Skeletal muscle tissue (tissue), 4 donors: ENCODE measurements around the gene TRIM68. TPM values are rescaled to one million over a fixed set of nuclear protein-coding genes. Genes with fewer than 3 reads are reported as not detected.

Experiments used
- H3K27ac ChIP-seq: one replicate; pipeline ENCODE4 v1.7.0; 2013; ENCODE audit warnings: mild to moderate bottlenecking, low read depth, low read length, inconsistent platforms
- H3K27me3 ChIP-seq, 3 donors: one replicate each; pipeline ENCODE4 v1.7.0; 2013; ENCODE audit warnings: low read length in 3 of 3; ENCODE audit not compliant: control insufficient read depth in 3 of 3, insufficient read depth in 3 of 3
- H3K36me3 ChIP-seq, 3 donors: one replicate each; pipeline ENCODE4 v1.7.0; 2013; ENCODE audit warnings: low read length in 3 of 3; ENCODE audit not compliant: control insufficient read depth in 3 of 3, insufficient read depth in 3 of 3
- H3K4me1 ChIP-seq, 3 donors: one replicate each; pipeline ENCODE4 v1.7.0; 2013; ENCODE audit warnings: low read length in 3 of 3, mild to moderate bottlenecking in 3 of 3; ENCODE audit not compliant: control insufficient read depth in 3 of 3, insufficient read depth in 3 of 3
- H3K4me3 ChIP-seq, 3 donors: one replicate each; pipeline ENCODE4 v1.7.0; 2013; ENCODE audit warnings: low read length in 3 of 3
- H3K9ac ChIP-seq, 3 donors: one replicate each; pipeline ENCODE4 v1.7.0; 2013; ENCODE audit warnings: low read length in 3 of 3, mild to moderate bottlenecking in 3 of 3, moderate library complexity in 2 of 3, low read depth in 1 of 3
- H3K9me3 ChIP-seq, 3 donors: one replicate each; pipeline ENCODE4 v1.7.0; 2013; ENCODE audit warnings: low read length in 3 of 3; ENCODE audit not compliant: control insufficient read depth in 3 of 3
- total RNA-seq: library from RNA; depleted of rRNA; stranded (reverse); fragments of >200 nt; gene quantifications from one replicate; pipeline ENCODE4 v1.2.3, GENCODE V29; 2014
- donor health status: Osteomylitis.

The TRIM68 gene
- total RNA-seq, 1 donor from 2014 or later: 6.8 TPM

GRCh38 chr11:4607096-4607495, 935 bp downstream of the TRIM68 start:
- Histone ChIP-seq H3K4me3 (peak overlapping the region; percentile 72 to 79 (median 76)), H3K27me3 (no peaks in the 10 kb centered on the region), H3K27ac (peak overlapping the region; percentile 84), H3K9ac (peak overlapping the region; percentile 78 to 91 (median 87)), H3K9me3 (no peaks in the 10 kb centered on the region), H3K4me1 (peaks cover 7 to 18% (median 12%) of the 10 kb centered on the region in 3 donors), H3K36me3 (peaks cover 22 to 29% (median 24%) of the 10 kb centered on the region in 3 donors)

GRCh38 chr11:4606231-4607015, 1.6 kb downstream of the TRIM68 start:
- no peak overlapping the region for H3K27ac ChIP-seq
- peak overlapping the region in 1 of 3 donors; percentile 78 for H3K9ac ChIP-seq
- H3K4me3 ChIP-seq: peak overlapping the region; percentile 72 to 79 (median 76)
- H3K9me3 ChIP-seq: no peaks in the 10 kb centered on the region
- H3K4me1 ChIP-seq: peaks cover 7 to 18% (median 12%) of the 10 kb centered on the region in 3 donors
- no peaks in the 10 kb centered on the region for H3K27me3 ChIP-seq
- peaks cover 28 to 36% (median 30%) of the 10 kb centered on the region in 3 donors for H3K36me3 ChIP-seq

- H3K4me1 ChIP-seq: peaks cover 7 to 18% (median 12%) of the 10 kb centered on the region in 3 donors
- H3K9me3 ChIP-seq: no peaks in the 10 kb centered on the region
- no peaks in the 10 kb centered on the region for H3K27me3 ChIP-seq
- no peak overlapping the region for H3K9ac ChIP-seq
- no peak overlapping the region for H3K27ac ChIP-seq
- peaks cover 42 to 50% (median 44%) of the 10 kb centered on the region in 3 donors for H3K36me3 ChIP-seq
- no peak overlapping the region for H3K4me3 ChIP-seq
Measured at GRCh38 chr11:4605057-4605456, 3.0 kb downstream of the TRIM68 start.

- no peak within 1 kb of the TSS for H3K4me3 ChIP-seq
- no peak within 1 kb of the TSS for H3K27ac ChIP-seq
- no peaks in the 10 kb centered on the region for H3K27me3 ChIP-seq
- H3K36me3 ChIP-seq: peaks cover 7 to 11% (median 10%) of the 10 kb centered on the region in 3 donors
- no peaks in the 10 kb centered on the region for H3K4me1 ChIP-seq
- no peaks in the 10 kb centered on the region for H3K9me3 ChIP-seq
- H3K9ac ChIP-seq: no peak within 1 kb of the TSS
Measured at GRCh38 chr11:4593739-4594138, 14.3 kb downstream of the TRIM68 start, which contains the start of gene OR52I1. Gene OR52I1, plus strand, starts transcription at chr11:4594039. Its CDS starts 0 bp downstream, at chr11:4594039.

GRCh38 chr11:4589017-4589416, 19.0 kb downstream of the TRIM68 start:
- H3K4me1 ChIP-seq: no peaks in the 10 kb centered on the region
- no peak overlapping the region for H3K4me3 ChIP-seq
- no peak overlapping the region for H3K27ac ChIP-seq
- no peaks in the 10 kb centered on the region for H3K36me3 ChIP-seq
- no peaks in the 10 kb centered on the region for H3K9me3 ChIP-seq
- no peak overlapping the region for H3K9ac ChIP-seq
- H3K27me3 ChIP-seq: no peaks in the 10 kb centered on the region

- H3K4me3 ChIP-seq: no peak within 1 kb of the TSS
- no peaks in the 10 kb centered on the region for H3K4me1 ChIP-seq
- H3K36me3 ChIP-seq: no peaks in the 10 kb centered on the region
- no peaks in the 10 kb centered on the region for H3K27me3 ChIP-seq
- H3K27ac ChIP-seq: no peak within 1 kb of the TSS
- H3K9me3 ChIP-seq: no peaks in the 10 kb centered on the region
- H3K9ac ChIP-seq: no peak within 1 kb of the TSS
Measured at GRCh38 chr11:4581443-4581842, 26.6 kb downstream of the TRIM68 start, which contains the start of gene OR52I2. Gene OR52I2, plus strand, starts transcription at chr11:4581743.

- no peak overlapping the region for H3K9ac ChIP-seq
- no peaks in the 10 kb centered on the region for H3K27me3 ChIP-seq
- no peaks in the 10 kb centered on the region for H3K4me1 ChIP-seq
- no peak overlapping the region for H3K4me3 ChIP-seq
- no peak overlapping the region for H3K27ac ChIP-seq
- H3K9me3 ChIP-seq: no peaks in the 10 kb centered on the region
- H3K36me3 ChIP-seq: no peaks in the 10 kb centered on the region
Measured at GRCh38 chr11:4580124-4580523, 27.9 kb downstream of the TRIM68 start.

- H3K27me3 ChIP-seq: no peaks in the 10 kb centered on the region
- no peak overlapping the region for H3K4me3 ChIP-seq
- H3K27ac ChIP-seq: no peak overlapping the region
- no peaks in the 10 kb centered on the region for H3K9me3 ChIP-seq
- H3K4me1 ChIP-seq: no peaks in the 10 kb centered on the region
- no peaks in the 10 kb centered on the region for H3K36me3 ChIP-seq
- H3K9ac ChIP-seq: no peak overlapping the region
Measured at GRCh38 chr11:4578624-4579023, 29.4 kb downstream of the TRIM68 start.

GRCh38 chr11:4577761-4578160, 30.3 kb downstream of the TRIM68 start:
- Histone ChIP-seq H3K27me3 (no peaks in the 10 kb centered on the region), H3K36me3 (no peaks in the 10 kb centered on the region), H3K9ac (no peak overlapping the region), H3K4me1 (no peaks in the 10 kb centered on the region), H3K4me3 (no peak overlapping the region), H3K27ac (no peak overlapping the region), H3K9me3 (no peaks in the 10 kb centered on the region)

GRCh38 chr11:4576880-4577279, 31.2 kb downstream of the TRIM68 start:
- no peaks in the 10 kb centered on the region for H3K4me1 ChIP-seq
- H3K27me3 ChIP-seq: no peaks in the 10 kb centered on the region
- no peak overlapping the region for H3K27ac ChIP-seq
- H3K36me3 ChIP-seq: no peaks in the 10 kb centered on the region
- no peak overlapping the region for H3K9ac ChIP-seq
- H3K4me3 ChIP-seq: no peak overlapping the region
- H3K9me3 ChIP-seq: no peaks in the 10 kb centered on the region
